ENCODE measurements around the gene APP. TPM values are rescaled to one million over a fixed set of nuclear protein-coding genes. Genes with fewer than 3 reads are reported as not detected.

Gene APP
- total and polyA plus RNA-seq, 4 donors: 86.9 to 414 (median 367) TPM

- Histone ChIP-seq H3K36me3 (ENCODE audit: control insufficient read depth in 4 of 4, insufficient read depth in 4 of 4, low read length in 4 of 4) (peaks cover 0 to 2% (median 0%) of the 10 kb centered on the region in 4 donors), H3K27ac (ENCODE audit: low read depth in 1 of 2, low read length in 1 of 2) (no peak overlapping the region), H3K9ac (ENCODE audit: insufficient read depth in 1 of 2, low read length in 2 of 2) (no peak overlapping the region), H3K4me1 (ENCODE audit: control insufficient read depth in 5 of 5, insufficient read depth in 5 of 5, low read length in 5 of 5) (peaks cover 0 to 7% (median 0%) of the 10 kb centered on the region in 5 donors), H3K9me3 (ENCODE audit: control insufficient read depth in 4 of 4, insufficient read depth in 3 of 4, low read length in 3 of 4) (no peaks in the 10 kb centered on the region), H3K4me3 (no peak overlapping the region), H3K27me3 (ENCODE audit: control insufficient read depth in 3 of 3, insufficient read depth in 3 of 3, low read length in 2 of 3) (no peaks in the 10 kb centered on the region)
- no peak for DNase-seq
- no peak for ATAC-seq (ENCODE audit: insufficient read depth, low FRiP score)
- TF ChIP-seq CTCF (IDR thresholded peaks at IDR 0.05; ENCODE audit: control extremely low read depth, extremely low read depth): no peak
- WGBS, 2 donors: 97% methylated on average over 6 of the region's 6 CpGs
Measured at GRCh38 chr21:26080211-26080610, 90.4 kb downstream of the APP start.

- no peak overlapping the region for H3K9ac ChIP-seq (ENCODE audit: insufficient read depth in 1 of 2, low read length in 2 of 2)
- WGBS, 2 donors: 86 to 92% methylated on average over 4 of the region's 4 CpGs
- H3K36me3 ChIP-seq (ENCODE audit: control insufficient read depth in 4 of 4, insufficient read depth in 4 of 4, low read length in 4 of 4): peaks cover 0 to 2% (median 0%) of the 10 kb centered on the region in 4 donors
Measured at GRCh38 chr21:26079366-26079765, 91.2 kb downstream of the APP start.

GRCh38 chr21:26077521-26077920 is 93.0 kb downstream of the APP start:
- ATAC-seq (ENCODE audit: insufficient read depth, low FRiP score): no peak
- Histone ChIP-seq H3K27ac (ENCODE audit: low read depth in 1 of 2, low read length in 1 of 2) (no peak overlapping the region), H3K36me3 (ENCODE audit: control insufficient read depth in 4 of 4, insufficient read depth in 4 of 4, low read length in 4 of 4) (peaks cover 0 to 2% (median 0%) of the 10 kb centered on the region in 4 donors), H3K4me3 (no peak overlapping the region), H3K27me3 (ENCODE audit: control insufficient read depth in 3 of 3, insufficient read depth in 3 of 3, low read length in 2 of 3) (no peaks in the 10 kb centered on the region), H3K9me3 (ENCODE audit: control insufficient read depth in 4 of 4, insufficient read depth in 3 of 4, low read length in 3 of 4) (no peaks in the 10 kb centered on the region), H3K9ac (ENCODE audit: insufficient read depth in 1 of 2, low read length in 2 of 2) (no peak overlapping the region), H3K4me1 (ENCODE audit: control insufficient read depth in 5 of 5, insufficient read depth in 5 of 5, low read length in 5 of 5) (peaks cover 0 to 7% (median 0%) of the 10 kb centered on the region in 5 donors)
- no peak for TF ChIP-seq CTCF (IDR thresholded peaks at IDR 0.05; ENCODE audit: control extremely low read depth, extremely low read depth)
- peak; percentile 45 to 80 (median 61) for DNase-seq
- WGBS, 2 donors: 76 to 88% methylated on average over 7 of the region's 7 CpGs

More at GRCh38 chr21:26079366-26079765, 91.2 kb downstream of the APP start:
- H3K4me1 ChIP-seq (ENCODE audit: control insufficient read depth in 5 of 5, insufficient read depth in 5 of 5, low read length in 5 of 5): peaks cover 0 to 7% (median 0%) of the 10 kb centered on the region in 5 donors
- no peak overlapping the region for H3K4me3 ChIP-seq
- DNase-seq (no peak), ATAC-seq (ENCODE audit: insufficient read depth, low FRiP score) (no peak)
- no peak overlapping the region for H3K27ac ChIP-seq (ENCODE audit: low read depth in 1 of 2, low read length in 1 of 2)
- no peak for TF ChIP-seq CTCF (IDR thresholded peaks at IDR 0.05; ENCODE audit: control extremely low read depth, extremely low read depth)
- no peaks in the 10 kb centered on the region for H3K9me3 ChIP-seq (ENCODE audit: control insufficient read depth in 4 of 4, insufficient read depth in 3 of 4, low read length in 3 of 4)
- H3K27me3 ChIP-seq (ENCODE audit: control insufficient read depth in 3 of 3, insufficient read depth in 3 of 3, low read length in 2 of 3): no peaks in the 10 kb centered on the region

All from lung (tissue), 12 donors.